ENCODE results near the gene TRIO. TPM values are rescaled to one million over a fixed set of nuclear protein-coding genes. Genes with fewer than 3 reads are reported as not detected.

The TRIO gene
- total and polyA plus RNA-seq, 10 of the 15 experiments (the other 5 are each of a cell fraction or from before 2014, with no cell fraction given): 5.1 to 96.4 (median 44.6) TPM

DNA sequence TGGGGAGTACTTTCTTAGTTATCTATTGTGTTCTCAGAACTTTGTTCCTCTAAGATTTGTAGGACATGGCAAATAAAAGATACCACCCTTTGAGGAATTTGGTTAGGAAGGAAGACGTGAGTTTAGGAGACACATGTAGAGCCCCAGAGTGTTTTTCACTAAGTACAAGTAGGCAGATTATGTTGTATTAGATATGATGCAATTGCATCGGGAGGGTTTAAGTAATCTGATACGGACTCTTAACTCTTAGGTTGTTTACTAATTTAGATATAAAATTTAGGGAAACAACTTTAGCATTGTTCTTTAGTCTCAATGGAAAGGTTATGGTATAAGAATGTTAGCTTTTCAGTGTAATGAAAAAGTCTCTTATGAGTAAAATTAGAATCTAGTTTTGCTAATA is 84.4 kb downstream of the TRIO start (continued):
- TF ChIP-seq, protein P1, sequence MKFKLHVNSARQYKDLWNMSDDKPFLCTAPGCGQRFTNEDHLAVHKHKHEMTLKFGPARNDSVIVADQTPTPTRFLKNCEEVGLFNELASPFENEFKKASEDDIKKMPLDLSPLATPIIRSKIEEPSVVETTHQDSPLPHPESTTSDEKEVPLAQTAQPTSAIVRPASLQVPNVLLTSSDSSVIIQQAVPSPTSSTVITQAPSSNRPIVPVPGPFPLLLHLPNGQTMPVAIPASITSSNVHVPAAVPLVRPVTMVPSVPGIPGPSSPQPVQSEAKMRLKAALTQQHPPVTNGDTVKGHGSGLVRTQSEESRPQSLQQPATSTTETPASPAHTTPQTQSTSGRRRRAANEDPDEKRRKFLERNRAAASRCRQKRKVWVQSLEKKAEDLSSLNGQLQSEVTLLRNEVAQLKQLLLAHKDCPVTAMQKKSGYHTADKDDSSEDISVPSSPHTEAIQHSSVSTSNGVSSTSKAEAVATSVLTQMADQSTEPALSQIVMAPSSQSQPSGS (IDR thresholded peaks at IDR 0.05; ENCODE audit: low read length): no peak

DNA sequence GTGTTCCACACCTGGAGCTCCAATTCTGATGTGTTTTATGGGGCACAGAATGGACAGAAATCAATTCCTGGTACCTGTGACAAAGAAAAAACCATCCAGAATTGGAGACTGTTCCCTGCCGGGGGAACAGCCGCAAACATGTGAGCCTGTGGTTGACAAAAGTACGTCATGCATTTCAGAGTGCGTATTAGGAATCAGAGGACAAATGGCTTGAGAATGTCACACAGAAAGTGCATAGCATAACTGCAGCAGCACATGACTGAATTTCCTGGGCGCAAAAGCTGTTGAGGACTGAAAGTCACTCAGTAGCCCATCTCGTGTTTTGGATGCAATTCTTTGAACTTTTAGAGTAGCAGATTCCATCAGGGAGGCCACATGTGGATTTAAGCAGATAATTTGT is 85.1 kb downstream of the TRIO start:
- CTCF ChIA-PET: no interaction called here
- BruUV-seq (replicated peaks): no TSS peak

More for the DNA sequence above, 85.1 kb downstream of the TRIO start:
- Histone ChIP-seq H3K9me3 (replicated peaks; ENCODE audit: control insufficient read depth, insufficient read depth, low read length) (no peaks in the 10 kb centered on the region; the same call in 2 of the 3 replicates), H3K4me2 (ENCODE audit: control insufficient read depth, insufficient read depth) (no peak overlapping the region), H3K9ac (ENCODE audit: control insufficient read depth, insufficient read depth, low read length) (no peak overlapping the region), H3K36me3 (ENCODE audit: control insufficient read depth in 2 of 2, insufficient read depth in 2 of 2, low read length in 1 of 2) (peaks cover 0 to 1% of the 10 kb centered on the region in 2 experiments; a peak in 2 of 4 replicates), H3K4me1 (ENCODE audit: control insufficient read depth, insufficient read depth, low read length) (peaks cover 17% of the 10 kb centered on the region), H3K27me3 (replicated peaks in 1 of 2; ENCODE audit: control insufficient read depth in 2 of 2, insufficient read depth in 2 of 2, low read length in 1 of 2) (no peaks in the 10 kb centered on the region), H2AFZ (ENCODE audit: control insufficient read depth, low read depth, low read length) (no peak overlapping the region), H3K79me2 (ENCODE audit: control insufficient read depth, insufficient read depth, low read length) (peaks cover 63% of the 10 kb centered on the region), H3K27ac (ENCODE audit: control insufficient read depth, insufficient read depth) (no peak overlapping the region), H3K4me3 (no peak overlapping the region), H4K20me1 (ENCODE audit: control insufficient read depth, insufficient read depth) (no peaks in the 10 kb centered on the region; the same call in 1 of the 2 replicates)
- FAIRE-seq (no peak), DNase-seq (ENCODE audit: low read depth, low spot score) (no peak), ATAC-seq (no peak)
- intact Hi-C loops (cut with micrococcal nuclease; ENCODE audit: unreplicated experiment): no loop called here
- 71% methylated on average over 6 of the region's 6 CpGs for WGBS (ENCODE audit: insufficient coverage, insufficient replicate concordance, low lambda C conversion rate, missing lambda C conversion rate)
- in situ Hi-C loops (cut with MboI): no loop called here
- TF ChIP-seq IRF4 (IDR thresholded peaks at IDR 0.05; ENCODE audit: low read depth, low read length): no peak
- TF ChIP-seq BHLHE40 (IDR thresholded peaks at IDR 0.05; ENCODE audit: borderline replicate concordance in 1 of 2, low read depth in 2 of 2, low read length in 1 of 2): no peak
- TF ChIP-seq NR2F1 (conservative IDR thresholded peaks at IDR 0.05): no peak
- TF ChIP-seq NR2C2 (IDR thresholded peaks at IDR 0.05; ENCODE audit: borderline replicate concordance, control insufficient read depth, insufficient read length, low read depth): no peak
- TF ChIP-seq, protein P2, sequence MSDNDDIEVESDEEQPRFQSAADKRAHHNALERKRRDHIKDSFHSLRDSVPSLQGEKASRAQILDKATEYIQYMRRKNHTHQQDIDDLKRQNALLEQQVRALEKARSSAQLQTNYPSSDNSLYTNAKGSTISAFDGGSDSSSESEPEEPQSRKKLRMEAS (IDR thresholded peaks at IDR 0.05; ENCODE audit: low read depth, low read length): no peak
- no peak for TF ChIP-seq ZNF217 (IDR thresholded peaks at IDR 0.05)
- TF ChIP-seq SMAD1 (IDR thresholded peaks at IDR 0.05; ENCODE audit: low read depth, partially characterized antibody): no peak
- no peak for TF ChIP-seq NR2C1 (IDR thresholded peaks at IDR 0.05)
- TF ChIP-seq, protein P3, sequence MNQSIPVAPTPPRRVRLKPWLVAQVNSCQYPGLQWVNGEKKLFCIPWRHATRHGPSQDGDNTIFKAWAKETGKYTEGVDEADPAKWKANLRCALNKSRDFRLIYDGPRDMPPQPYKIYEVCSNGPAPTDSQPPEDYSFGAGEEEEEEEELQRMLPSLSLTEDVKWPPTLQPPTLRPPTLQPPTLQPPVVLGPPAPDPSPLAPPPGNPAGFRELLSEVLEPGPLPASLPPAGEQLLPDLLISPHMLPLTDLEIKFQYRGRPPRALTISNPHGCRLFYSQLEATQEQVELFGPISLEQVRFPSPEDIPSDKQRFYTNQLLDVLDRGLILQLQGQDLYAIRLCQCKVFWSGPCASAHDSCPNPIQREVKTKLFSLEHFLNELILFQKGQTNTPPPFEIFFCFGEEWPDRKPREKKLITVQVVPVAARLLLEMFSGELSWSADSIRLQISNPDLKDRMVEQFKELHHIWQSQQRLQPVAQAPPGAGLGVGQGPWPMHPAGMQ (IDR thresholded peaks at IDR 0.05; ENCODE audit: borderline replicate concordance): no peak
- TF ChIP-seq, protein P4, sequence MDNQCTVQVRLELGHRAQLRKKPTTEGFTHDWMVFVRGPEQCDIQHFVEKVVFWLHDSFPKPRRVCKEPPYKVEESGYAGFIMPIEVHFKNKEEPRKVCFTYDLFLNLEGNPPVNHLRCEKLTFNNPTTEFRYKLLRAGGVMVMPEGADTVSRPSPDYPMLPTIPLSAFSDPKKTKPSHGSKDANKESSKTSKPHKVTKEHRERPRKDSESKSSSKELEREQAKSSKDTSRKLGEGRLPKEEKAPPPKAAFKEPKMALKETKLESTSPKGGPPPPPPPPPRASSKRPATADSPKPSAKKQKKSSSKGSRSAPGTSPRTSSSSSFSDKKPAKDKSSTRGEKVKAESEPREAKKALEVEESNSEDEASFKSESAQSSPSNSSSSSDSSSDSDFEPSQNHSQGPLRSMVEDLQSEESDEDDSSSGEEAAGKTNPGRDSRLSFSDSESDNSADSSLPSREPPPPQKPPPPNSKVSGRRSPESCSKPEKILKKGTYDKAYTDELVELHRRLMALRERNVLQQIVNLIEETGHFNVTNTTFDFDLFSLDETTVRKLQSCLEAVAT (IDR thresholded peaks at IDR 0.05): no peak
- ChIA-PET RAD21 (ENCODE audit: unreplicated experiment) (interaction anchor here (0.7 kb wide), 1 partner anchor 9 kb away, joined by 3 read pairs; no protein-coding TSS in a partner anchor), SMC1A (ENCODE audit: uncharacterized antibody, unreplicated experiment) (interaction anchor here (0.8 to 4.6 kb wide), 7 partner anchors 8 to 80 kb away, joined by 3 to 23 read pairs (median 3); no protein-coding TSS in a partner anchor), POLR2A (interaction anchor here (1.2 to 2.2 kb wide), 2 partner anchors 21 to 37 kb away, joined by 3 to 12 read pairs; no protein-coding TSS in a partner anchor)
